Hippocampal formation (tissue), 2 donors: Measurements from ENCODE around the gene XRRA1.
A peak's percentile ranks its signal among the peaks of the same experiment; 100 is the strongest.
"Not testable (repeated sequence)": the region's sequence is repeated elsewhere in the genome, so short reads cannot be mapped to it uniquely, and the experiment has no call there.

Experiments used
- DNase-seq, 2 donors: peaks; one replicate each; lab custom pipeline; 2025; lab: John Stamatoyannopoulos, UW

XRRA1 gene, protein sequence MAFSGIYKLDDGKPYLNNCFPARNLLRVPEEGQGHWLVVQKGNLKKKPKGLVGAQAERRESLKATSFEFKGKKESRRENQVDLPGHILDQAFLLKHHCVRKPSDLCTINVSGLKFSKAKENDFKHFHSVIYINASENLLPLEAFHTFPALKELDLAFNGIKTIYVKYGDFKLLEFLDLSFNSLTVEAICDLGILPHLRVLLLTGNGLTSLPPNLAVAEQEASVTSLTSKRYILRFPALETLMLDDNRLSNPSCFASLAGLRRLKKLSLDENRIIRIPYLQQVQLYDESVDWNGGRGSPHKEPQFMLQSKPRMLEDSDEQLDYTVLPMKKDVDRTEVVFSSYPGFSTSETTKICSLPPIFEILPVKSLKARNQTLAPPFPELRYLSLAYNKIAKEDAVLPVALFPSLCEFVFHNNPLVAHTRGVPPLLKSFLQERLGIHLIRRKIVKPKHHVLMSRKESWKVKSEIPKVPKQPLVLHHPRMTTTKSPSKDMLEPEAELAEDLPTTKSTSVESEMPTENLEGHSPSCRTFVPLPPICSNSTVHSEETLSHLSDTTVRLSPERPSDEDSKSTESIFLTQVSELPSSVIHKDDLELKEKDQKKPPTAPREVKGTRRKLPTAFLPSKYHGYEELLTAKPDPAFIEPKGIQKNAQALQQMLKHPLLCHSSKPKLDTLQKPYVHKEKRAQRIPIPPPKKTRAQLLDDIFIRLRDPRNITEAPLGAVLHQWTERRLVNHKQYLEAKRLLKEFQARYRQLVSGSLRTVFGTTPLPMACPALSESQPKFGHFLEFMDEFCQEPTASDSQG

DNA sequence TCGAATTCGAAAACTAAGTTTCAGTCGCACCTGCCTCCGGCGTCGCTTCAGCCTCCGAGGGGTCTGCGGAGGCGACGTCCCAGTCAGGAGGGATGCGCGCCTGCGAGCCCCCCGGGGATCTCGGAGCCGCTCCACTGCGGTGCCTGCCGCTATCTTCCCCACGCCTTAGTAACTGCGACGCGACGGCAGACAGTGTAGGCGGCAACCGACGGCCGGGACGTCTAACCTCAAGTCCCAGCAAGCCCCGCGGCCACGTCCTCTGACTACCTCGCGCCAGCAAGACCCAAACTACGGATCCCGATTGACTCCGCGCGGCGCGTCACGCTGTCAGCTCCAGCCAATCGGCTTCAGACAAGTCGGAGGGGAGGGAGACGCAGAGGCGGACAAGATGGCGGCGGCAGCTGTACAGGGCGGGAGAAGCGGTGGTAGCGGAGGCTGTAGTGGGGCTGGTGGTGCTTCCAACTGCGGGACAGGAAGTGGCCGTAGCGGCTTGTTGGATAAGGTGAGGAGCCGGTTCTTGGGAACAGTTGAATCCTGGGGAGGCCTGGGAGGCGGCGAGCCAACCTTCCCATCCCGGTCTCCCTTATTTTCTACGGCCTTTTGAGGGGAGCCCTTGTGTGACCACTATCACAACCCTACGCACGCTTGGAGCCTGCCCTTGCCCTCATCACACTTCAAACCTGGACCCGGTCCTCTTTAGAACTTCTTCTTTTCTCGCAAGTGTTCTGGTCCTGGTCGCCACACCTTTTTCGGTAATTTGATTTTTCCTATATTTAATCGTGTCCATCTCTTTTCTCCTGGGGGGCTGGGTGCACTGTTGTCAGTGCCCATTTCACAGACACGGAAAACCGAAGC is at the start of gene XRRA1, which contains the start of gene SPCS2:
XRRA1 (minus strand) TSS at position 194 of the 855 bp plus-strand sequence. CDS start 8,213 bp downstream, outside the sequence.
SPCS2 (plus strand) TSS at position 369 of the 855 bp plus-strand sequence; CDS start at position 389, 20 bp downstream.
- peak; percentile 97 to 98 for DNase-seq

DNA sequence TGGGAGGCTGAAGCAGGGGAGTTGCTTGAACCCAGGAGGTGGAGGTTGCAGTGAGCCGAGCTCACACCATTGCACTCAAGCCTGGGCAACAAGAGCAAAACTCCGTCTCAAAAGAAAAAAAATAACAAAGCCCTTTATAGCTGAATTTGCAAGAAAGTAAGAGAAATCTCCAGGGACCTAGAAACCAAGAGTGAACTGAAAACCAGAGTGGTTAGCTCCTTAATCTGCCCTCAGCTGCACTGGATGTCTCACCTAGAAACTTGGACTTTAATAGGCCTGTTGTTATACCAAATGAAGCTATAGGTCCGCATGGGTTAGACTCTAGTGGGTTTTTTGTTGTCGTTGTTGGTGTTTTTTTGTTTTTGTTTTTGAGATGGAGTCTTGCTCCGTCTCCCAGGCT is 44.0 kb upstream of the XRRA1 start:
- no peak for DNase-seq

DNA sequence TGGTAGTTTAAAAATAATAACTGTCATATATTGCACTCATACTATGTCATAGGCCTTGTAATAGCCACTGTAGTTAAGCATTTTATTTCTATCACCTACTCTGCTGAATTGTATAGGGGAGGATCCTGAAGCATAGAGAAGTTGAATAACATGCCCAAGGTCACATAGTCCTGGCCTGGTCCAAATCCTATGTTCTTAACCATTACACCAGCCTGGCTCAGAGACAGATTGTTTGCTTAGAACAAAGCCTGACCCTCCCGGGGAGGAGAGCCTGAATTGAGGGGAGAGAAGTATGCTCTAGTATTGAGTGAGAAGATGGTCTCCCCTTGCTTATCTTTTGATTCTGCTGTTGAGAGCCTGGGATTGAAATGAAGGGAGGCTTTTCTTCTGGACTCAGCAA is 42.0 kb upstream of the XRRA1 start:
- DNase-seq: no peak

DNA sequence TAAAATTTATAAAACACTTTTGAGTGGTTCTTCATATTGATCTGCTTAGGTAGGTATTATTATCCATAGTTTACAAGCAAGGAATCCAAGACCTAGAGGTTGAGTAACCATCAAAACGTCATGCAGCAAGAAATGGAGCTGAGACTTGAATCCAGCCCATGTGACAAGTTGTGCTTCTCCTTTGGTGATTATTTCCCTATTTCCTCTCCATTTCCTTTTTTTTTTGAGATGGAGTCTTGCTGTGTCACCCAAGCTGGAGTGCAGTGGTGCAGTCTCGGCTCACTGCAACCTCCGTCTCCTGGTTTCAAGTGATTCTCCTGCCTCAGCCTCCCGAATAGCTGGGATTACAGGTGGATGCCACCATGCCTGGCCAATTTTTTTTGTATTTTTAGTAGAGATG is 41.3 kb upstream of the XRRA1 start:
- not testable (repeated sequence) for DNase-seq

DNA sequence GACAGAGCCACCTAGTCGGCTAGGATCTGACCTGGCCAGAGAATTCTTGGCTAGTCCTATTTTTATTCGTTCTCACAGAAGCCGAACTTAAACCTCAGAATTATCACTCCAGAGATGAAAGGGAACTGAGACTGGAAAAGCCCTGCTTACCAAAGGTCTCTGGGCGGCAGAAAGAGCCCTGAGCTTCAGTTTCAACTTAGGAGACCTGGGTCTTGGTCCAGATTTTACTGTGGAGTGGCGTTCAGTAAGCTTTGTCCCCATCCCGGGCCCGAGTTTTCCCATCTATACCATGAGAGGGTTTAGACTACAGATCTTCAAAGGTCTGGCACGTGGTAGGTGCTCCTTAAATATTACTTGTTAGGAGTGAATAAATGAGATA is 40.4 kb upstream of the XRRA1 start:
- DNase-seq: no peak

DNA sequence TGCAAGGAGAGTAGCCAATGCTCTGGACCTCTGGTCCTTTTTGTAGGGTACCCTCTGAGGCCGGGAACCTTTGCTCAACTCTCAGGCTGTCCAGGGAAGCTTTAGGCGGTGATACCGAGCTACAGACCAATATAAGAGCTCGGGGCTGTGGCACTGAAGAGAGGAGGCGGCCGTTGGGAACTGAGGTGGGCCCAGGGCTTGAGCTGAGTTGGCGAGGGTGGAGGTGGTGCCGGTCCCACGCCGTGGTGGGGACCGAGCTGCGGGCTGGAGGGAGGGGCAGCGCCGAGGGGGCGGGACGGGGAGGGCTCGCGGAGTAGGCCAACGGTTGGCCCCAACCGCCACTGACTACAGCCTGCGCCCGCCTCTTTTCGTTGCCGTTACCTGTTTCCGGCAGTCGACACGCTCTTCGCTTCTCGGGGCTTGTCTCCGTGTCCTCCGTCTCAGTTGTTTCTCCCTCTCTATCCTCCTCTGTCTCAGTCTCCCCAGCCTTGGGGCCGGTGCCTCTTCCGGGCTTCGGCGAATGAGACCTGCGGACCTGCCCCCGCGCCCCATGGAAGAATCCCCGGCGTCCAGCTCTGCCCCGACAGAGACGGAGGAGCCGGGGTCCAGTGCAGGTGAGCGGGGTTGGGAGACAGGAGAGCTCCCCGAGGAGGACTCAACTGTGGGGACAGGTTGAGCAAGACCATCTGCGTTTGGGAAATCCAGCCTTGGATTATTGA is 39.8 kb upstream of the XRRA1 start, which contains the start of gene NEU3:
NEU3 (plus strand) TSS at position 393 of the 719 bp plus-strand sequence; CDS start at position 521, 128 bp downstream.
- DNase-seq: peak; percentile 58 to 72

DNA sequence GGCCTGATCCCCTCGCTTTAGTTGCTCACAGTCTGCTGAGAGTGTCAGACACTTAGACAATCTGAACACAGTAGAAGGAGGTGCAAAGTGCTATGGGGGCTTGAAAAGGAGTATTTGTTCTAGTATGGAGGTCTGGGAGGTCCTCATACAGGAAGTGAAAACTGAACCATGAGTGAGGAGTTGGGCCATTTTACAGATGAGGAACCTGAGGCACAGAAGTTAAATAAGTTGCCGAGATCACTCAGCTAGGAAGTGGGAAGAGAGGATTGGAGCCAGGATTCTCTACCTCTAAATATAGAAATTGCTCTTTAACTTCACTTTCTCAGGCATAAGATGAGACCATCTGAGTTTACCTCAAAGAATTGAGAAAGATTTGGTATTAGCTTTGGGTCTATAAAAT is 35.8 kb upstream of the XRRA1 start:
- no peak for DNase-seq

DNA sequence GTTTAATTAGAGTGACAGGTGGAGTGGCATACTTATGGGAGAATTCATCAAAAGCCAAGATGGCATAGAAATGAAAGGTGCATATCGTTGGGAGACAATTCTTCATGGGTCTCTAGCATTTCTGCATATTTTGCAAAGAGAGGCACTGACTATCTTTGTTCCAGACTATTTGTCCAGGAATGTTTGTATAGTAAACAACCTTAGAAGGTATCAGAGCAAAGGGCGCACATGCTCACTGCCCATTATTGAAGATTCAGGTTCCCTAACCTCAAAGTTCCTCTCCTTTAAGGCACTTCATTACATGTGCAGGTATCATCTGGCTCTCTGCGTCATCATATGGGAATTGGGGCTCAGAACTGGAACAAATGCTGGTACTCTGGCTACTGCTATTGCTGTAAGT is 35.2 kb upstream of the XRRA1 start:
- DNase-seq: no peak

DNA sequence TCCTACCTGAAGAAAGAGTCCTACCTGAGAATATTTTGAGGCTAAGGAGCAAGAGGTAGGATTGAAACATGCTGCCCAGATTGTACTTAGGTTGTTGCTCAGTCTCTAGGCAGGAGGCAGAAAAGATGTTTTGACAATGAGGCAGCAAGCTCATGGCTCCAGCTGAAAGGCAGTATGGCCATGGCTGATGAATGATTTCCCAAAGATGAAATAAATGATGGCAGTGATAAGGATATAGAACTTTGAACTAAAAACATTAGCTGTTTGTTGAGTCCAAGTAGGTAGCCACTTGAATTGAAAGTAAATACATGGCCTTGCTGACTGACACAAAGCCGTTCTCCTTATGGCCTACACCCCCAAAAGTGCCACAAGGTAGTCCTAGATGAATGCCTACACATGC is 33.0 kb upstream of the XRRA1 start:
- DNase-seq: no peak

DNA sequence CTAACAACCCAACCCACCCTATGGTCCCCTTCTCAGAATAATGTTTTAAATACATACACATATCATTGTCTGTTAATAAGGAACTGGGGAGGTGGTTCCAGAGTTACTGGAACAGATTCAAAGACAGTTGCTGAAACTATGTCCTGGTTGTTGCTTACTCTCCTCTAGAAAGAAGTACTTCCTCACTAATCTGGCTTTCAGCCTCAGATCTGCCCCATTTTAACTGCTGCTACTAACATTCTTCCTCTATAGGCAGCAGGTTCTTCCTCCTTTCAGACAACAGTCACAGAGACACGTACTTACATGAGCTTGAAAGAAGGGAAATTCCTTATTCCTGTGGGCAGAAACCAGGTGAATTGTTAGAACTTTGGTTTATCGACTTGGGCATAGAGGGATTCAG is 31.7 kb upstream of the XRRA1 start:
- no peak for DNase-seq

DNA sequence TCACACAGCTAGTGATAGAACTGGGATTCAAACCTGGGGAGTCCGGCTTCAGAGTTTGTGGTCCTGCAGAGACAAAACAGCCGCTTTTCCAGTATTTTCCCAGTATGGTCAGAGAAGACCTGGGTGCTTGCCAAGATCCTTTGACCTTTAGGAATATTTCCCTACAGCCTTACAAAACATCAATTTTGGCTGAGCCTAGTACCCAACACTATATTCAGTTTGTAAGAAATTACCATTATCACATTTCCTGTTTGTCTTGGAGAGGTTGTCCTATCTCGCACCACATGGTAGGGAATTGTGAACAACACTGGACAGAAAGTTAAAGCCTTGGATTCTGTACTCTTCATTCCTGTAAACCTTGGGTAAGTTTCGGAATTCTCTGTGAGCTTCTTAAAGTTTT is 29.1 kb upstream of the XRRA1 start:
- DNase-seq: no peak

DNA sequence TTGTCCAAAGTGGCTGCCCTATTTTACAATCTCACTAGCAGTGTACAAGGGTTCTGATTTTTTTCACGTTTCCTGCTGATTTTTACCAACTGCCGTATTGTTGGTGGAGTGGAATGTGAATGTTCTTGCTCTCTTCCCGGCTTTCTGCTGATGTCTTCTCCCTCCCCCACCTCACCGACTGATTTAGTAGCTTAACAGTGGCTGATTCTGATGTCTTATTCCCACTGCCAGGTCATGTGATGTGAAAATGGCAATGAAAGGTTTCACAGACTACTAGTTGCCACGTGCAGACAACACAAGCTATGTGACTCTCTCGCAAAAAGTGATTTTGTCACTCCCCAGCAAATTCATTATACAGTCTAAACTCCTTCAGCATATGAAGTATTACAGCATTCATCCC is 22.5 kb upstream of the XRRA1 start:
- DNase-seq: no peak

DNA sequence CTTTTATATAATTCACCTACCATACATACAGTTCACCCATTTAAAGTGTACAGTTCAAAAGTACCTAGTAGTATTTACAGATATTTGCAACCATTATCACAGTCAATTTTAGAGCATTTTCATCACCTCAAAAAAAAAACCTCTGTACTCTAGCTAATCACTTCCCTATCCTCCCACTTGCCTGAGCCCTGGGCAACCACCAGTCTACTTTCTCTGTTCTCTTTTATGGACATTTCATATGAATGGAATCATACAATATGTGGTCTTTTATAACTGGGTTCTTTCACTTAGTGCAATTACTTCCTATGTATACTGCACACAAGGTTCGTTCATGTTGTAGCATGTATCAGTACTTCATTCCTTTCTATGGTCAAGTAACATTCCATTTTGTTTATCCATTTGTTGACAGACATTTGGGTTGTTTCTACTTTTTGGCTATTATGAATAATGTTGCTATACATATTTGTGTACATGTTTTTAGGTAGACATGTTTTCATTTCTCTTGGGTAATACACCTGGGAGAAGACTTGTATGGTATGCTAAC is 22.0 kb upstream of the XRRA1 start:
- DNase-seq: no peak

DNA sequence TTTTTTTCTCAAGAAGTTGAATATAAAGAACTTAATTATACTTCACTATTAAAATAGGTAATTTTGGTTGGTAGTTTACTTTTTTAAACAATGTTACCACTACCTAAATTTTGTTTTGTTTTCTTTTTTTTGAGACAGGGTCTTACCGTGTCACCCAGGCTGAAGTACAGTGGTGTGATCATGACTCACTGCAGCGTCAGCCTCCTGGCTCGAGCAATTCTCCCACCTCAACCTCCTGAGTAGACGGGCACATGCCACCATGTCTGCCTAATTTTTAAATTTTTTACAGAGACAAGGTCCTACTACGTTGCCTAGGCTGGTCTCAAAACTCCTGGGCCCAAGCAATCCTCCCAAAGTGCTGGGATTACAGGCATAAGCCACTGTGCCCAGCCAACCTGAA is 17.8 kb upstream of the XRRA1 start:
- no peak for DNase-seq

DNA sequence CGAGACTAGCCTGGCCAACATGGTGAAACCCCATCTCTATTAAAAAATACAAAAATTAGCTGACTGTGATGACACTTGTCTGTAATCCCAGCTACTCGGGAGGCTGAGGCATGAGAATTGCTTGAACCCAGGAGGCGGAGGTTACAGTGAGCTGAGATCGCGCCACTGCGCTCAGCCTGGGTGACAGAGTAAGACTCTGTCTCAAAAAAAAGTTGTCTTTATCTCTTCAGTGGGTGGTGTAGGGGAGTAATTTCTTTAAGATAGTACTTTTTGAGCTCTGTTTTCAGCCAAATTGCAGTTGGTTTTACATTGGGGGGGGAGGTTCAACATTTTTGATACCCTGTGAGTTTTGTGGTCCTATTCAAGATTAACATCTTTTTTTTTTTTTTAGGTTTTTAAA is 11.2 kb upstream of the XRRA1 start:
- DNase-seq: not testable (repeated sequence)

DNA sequence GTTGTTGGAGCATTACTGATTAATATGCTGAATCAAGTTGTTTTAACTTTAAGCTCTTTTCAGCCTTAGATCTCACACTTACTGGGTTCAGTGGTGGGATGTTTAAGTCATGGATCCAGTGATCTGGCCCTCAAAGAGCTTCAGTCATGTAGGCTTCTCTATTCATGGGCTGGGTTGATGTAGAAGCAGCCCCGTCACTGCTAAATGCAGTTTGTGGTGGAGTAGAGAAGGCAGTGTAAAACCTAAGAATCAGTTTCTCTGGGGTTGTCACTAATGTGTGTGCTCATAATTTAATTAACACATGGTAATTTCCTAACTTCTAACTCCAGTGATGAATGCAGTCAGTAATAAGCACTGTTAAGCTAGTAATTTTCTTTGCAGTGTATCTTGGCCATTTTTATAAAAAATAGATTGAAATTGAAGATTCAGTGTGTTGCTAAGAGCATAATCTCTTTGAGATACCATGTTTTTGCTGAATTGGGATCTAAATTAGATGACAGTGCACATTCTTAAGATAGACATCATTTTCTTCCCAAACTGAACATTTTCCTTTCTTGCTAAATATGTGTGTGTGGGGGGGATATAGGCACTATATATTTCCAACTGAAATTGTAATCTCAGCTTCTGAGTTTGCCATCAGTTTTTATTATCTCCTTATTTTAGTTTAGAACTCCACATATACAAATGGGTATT is 9.2 kb upstream of the XRRA1 start:
- no peak for DNase-seq

DNA sequence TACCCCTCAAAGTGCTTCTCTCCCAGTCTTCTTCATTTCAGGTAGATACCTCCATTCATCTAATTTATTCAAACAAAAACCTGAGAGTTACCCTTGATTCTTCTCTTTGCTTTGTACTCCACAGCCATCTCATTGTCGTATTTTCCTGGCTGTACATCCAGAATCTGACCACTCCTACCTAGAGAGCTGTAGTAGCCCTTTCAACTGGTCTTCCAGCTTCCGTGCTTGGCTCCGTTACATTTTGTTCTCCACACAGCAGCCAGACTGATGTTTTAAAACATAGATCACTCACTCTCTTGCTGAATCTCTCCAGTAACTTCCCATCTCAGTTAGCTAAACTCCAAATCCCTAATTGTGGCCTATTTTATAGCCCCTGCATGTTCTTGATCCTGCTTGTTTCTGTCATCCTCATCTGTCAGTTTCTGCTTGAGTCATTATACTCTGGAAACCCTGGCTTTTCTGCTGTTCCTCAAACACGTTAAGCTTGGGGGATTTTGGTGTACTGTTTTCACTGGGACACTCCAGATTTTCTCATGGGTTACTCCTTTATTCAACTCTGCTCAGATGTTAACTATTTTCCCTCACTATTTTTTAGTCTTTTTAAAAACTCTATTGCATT is 7.6 kb upstream of the XRRA1 start:
- no peak for DNase-seq

DNA sequence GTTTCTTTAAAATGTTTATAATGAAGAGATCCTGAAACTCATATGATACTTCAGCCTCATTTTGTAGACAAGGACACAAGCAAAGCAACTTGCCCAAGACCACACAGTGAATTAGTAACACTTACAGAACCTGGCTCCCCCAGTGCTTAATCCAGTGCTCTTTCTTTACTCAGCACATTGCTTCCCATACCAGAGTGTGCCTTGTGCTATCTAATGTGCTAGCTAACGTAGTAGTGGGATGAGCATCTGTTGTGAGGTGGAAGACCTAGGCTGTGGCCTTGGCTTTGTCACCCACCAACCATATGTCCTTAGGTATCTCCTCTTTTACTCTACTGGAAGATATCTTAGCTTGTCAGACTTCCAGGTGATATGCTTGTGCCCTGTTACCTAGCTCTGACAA is 5.3 kb upstream of the XRRA1 start:
- no peak for DNase-seq

DNA sequence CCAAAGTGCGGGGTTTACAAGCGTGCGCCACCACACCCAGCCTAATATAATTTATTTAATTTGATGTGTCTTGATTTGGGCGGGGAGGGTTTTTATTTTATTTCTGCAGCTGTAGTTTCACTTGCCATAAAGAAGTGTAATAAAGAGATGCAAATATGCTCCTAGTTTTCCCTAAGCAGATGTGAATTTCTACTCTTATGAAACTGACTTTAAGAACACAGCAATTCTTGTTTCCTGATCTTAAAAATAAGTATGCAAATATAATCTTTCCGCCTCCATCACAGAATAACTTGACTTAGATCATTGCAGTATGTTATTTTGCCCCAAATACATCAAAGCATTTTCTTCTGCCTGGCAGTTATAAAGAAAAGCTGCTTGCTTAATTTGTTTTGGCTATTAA is 4.6 kb upstream of the XRRA1 start:
- no peak for DNase-seq

DNA sequence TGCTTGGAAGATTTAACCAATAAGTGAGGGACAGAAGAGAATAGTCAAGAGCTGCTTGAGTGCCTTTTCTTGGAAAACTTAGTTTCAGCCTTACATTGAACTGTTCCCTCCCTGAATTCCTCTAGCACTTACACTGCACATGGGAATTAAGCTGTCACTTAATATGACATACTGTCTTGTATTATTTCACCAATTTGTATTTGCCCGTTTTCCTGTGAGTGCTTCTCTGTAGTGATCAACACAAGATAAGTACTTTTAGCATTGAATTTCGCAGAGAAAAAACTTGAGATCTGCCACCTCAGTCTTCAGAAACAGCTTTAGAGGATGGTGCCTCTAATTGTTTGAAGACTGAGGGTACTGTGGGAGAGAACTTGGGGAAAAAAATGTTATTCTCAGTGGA is 3.9 kb upstream of the XRRA1 start:
- DNase-seq: no peak
